HCT116 (cell line): ENCODE measurements around the gene PTGDS. TPM values are rescaled to one million over a fixed set of nuclear protein-coding genes. Genes with fewer than 3 reads are reported as not detected.

Experiments used
- ATAC-seq: fragments of 200-7000 bp; cut with Tn5 transposase; 2 replicates; pipeline ENCODE4 v1.9.1; 2020; ENCODE audit warnings: mild to moderate bottlenecking, moderate library complexity
- BruUV-seq: library from RNA; stranded (reverse); fragments of 400-500 nt; replicated peaks from 2 replicates; lab custom pipeline; 2021; lab: Mats Ljungman, UMichigan
- CTCF ChIA-PET: fragments of 300-600 bp; sonication (Branson Sonifier 250); formaldehyde crosslinking; loops from one replicate; lab custom pipeline; 2021; ENCODE audit warnings: antibody characterized with exemption; lab: Charles Lee
- POLR2A ChIA-PET: fragments of 300-600, 350-600 bp; sonication (Branson Sonifier 250); formaldehyde crosslinking; loops from one replicate; lab custom pipeline; 2021; ENCODE audit warnings: antibody characterized with exemption; lab: Charles Lee
- RAD21 ChIA-PET, 2 experiments: fragments of 300-600 bp; sonication (Branson Sonifier 250); formaldehyde crosslinking; loops; one replicate each; lab custom pipeline; 2023; ENCODE audit warnings: low total read pairs in 2 of 2; ENCODE audit not compliant: uncharacterized antibody in 2 of 2, unreplicated experiment in 2 of 2, low non-redundant PET in 1 of 2; lab: Charles Lee
- DNase-seq: peaks from one replicate; pipeline ENCODE4 v3.0.0-alpha.2; 2010; ENCODE audit warnings: low read depth, low spot score
- H2AFZ ChIP-seq: fragments of 200-600 bp; shearing (Covaris generic), sonication (generic); 2 replicates; pipeline ENCODE4 v1.6.1; 2017; ENCODE audit warnings: low read depth, mixed run types, mixed read lengths, antibody characterized with exemption, low read length; ENCODE audit not compliant: poor library complexity, severe bottlenecking
- H3K27ac ChIP-seq: 2 replicates; pipeline ENCODE4 v1.5.1; 2012; ENCODE audit warnings: low read depth, low read length
- H3K27me3 ChIP-seq: fragments of 200-600 bp; sonication (generic); 2 replicates; pipeline ENCODE4 v1.6.1; 2016; ENCODE audit warnings: mixed run types, low read length, mixed read lengths; ENCODE audit not compliant: insufficient read depth
- H3K36me3 ChIP-seq, 2 experiments: fragments of 200-500 bp in 1 of 2; fragments of 200-600 bp in 1 of 2; sonication (Bioruptor generic) in 1 of 2; sonication (generic) in 1 of 2; 2 replicates each; pipeline versions ENCODE4 v1.5.1 to v1.6.1; 2014 to 2016; ENCODE audit warnings: low read length in 2 of 2, inconsistent platforms in 1 of 2, mixed read lengths in 1 of 2, mixed run types in 1 of 2; ENCODE audit not compliant: insufficient read depth in 2 of 2, control insufficient read depth in 1 of 2
- H3K4me1 ChIP-seq, 2 experiments: fragments of 200-600 bp in 1 of 2; sonication (generic) in 1 of 2; 2 replicates each; pipeline versions ENCODE4 v1.5.1 to v1.6.1; 2012 to 2017; ENCODE audit warnings: low read length in 2 of 2, inconsistent platforms in 1 of 2, mild to moderate bottlenecking in 1 of 2, mixed read lengths in 1 of 2, mixed run types in 1 of 2, moderate library complexity in 1 of 2; ENCODE audit not compliant: insufficient read depth in 2 of 2, control insufficient read depth in 1 of 2
- H3K4me2 ChIP-seq: fragments of 200-600 bp; sonication (generic); 2 replicates; pipeline ENCODE4 v1.6.1; 2017; ENCODE audit warnings: mixed run types, low read length, mixed read lengths
- H3K4me3 ChIP-seq, 2 experiments: fragments of 200-600 bp in 1 of 2; sonication (generic) in 1 of 2; replicated peaks in 1 of 2; 2 replicates each; pipeline ENCODE4 v1.5.1; 2011 to 2016; ENCODE audit warnings: low read length in 2 of 2, control low read depth in 1 of 2, low read depth in 1 of 2, mild to moderate bottlenecking in 1 of 2, mixed read lengths in 1 of 2, mixed run types in 1 of 2
- H3K79me2 ChIP-seq: fragments of 200-600 bp; sonication (generic); 2 replicates; pipeline ENCODE4 v1.6.1; 2017; ENCODE audit warnings: mild to moderate bottlenecking, mixed run types, low read length, moderate library complexity, mixed read lengths; ENCODE audit not compliant: insufficient read depth
- H3K9ac ChIP-seq: fragments of 200-600 bp; sonication (generic); 2 replicates; pipeline ENCODE4 v1.6.1; 2016; ENCODE audit warnings: low read length, mixed read lengths
- H3K9me2 ChIP-seq: fragments of 200-600 bp; sonication (generic), shearing (Covaris generic); 2 replicates; pipeline ENCODE4 v1.6.1; 2017; ENCODE audit warnings: mixed run types, mild to moderate bottlenecking, moderate library complexity; ENCODE audit not compliant: insufficient read depth
- H3K9me3 ChIP-seq, 2 experiments: fragments of 200-500 bp in 1 of 2; fragments of 200-600 bp in 1 of 2; sonication (Bioruptor generic) in 1 of 2; sonication (generic) in 1 of 2; 2 replicates each; pipeline ENCODE4 v1.6.1; 2014 to 2017; ENCODE audit warnings: low read length in 2 of 2, mixed read lengths in 2 of 2, inconsistent platforms in 1 of 2, low read depth in 1 of 2, mild to moderate bottlenecking in 1 of 2, mixed run types in 1 of 2, moderate library complexity in 1 of 2; ENCODE audit not compliant: control insufficient read depth in 1 of 2, insufficient read depth in 1 of 2
- H4K20me1 ChIP-seq: fragments of 200-600 bp; sonication (generic), shearing (Covaris generic); 2 replicates; pipeline ENCODE4 v1.6.1; 2017; ENCODE audit warnings: mixed run types, mild to moderate bottlenecking, moderate library complexity; ENCODE audit not compliant: insufficient read depth
- CBX3 ChIP-seq: IDR thresholded peaks from 2 replicates; pipeline ENCODE4 v1.6.1; 2012; ENCODE audit warnings: low read depth
- CTCF ChIP-seq, 3 experiments: fragments of 200-600 bp in 1 of 3; sonication (generic) in 1 of 3; IDR thresholded peaks in 2 of 3; conservative IDR thresholded peaks in 1 of 3; 2 replicates each; pipeline ENCODE4 v1.5.1; 2012 to 2017; ENCODE audit warnings: low read depth in 2 of 3, low read length in 2 of 3, antibody characterized with exemption in 1 of 3, borderline replicate concordance in 1 of 3, control low read depth in 1 of 3, mild to moderate bottlenecking in 1 of 3, mixed read lengths in 1 of 3, mixed run types in 1 of 3, moderate library complexity in 1 of 3; ENCODE audit not compliant: insufficient read depth in 1 of 3
- EGR1 ChIP-seq: IDR thresholded peaks from 2 replicates; pipeline ENCODE4 v1.6.1; 2012; ENCODE audit warnings: low read depth
- EZH2 ChIP-seq: fragments of 200-600 bp; sonication (generic); IDR thresholded peaks from 2 replicates; pipeline ENCODE4 v1.6.1; 2017; ENCODE audit warnings: antibody characterized with exemption, mixed run types
- JUND ChIP-seq: IDR thresholded peaks from 2 replicates; pipeline ENCODE4 v1.6.1; 2012
- ZNF274 ChIP-seq: fragments of 200-500 bp; sonication (Bioruptor generic); IDR thresholded peaks from 2 replicates; pipeline ENCODE4 v1.6.1; 2014; ENCODE audit warnings: mild to moderate bottlenecking, low read depth, low read length, inconsistent platforms
- intact Hi-C: fragments of 100-400 bp; cut with micrococcal nuclease; formaldehyde crosslinking; loops from 2 replicates; pipeline ENCODE4 v1.10.0; 2022
- total RNA-seq: library from RNA; stranded (reverse); gene quantifications from one replicate; pipeline ENCODE4 v1.2.1, GENCODE V29; 2021; ENCODE audit not compliant: unreplicated experiment
- TF ChIP-seq, protein P1 (sequence below): IDR thresholded peaks from 2 replicates; pipeline ENCODE4 v1.6.1; 2011; ENCODE audit warnings: mild to moderate bottlenecking, low read length, moderate library complexity; ENCODE audit not compliant: insufficient replicate concordance; ENCODE audit errors: extremely low read depth
- TF ChIP-seq, protein P2 (sequence below): IDR thresholded peaks from 2 replicates; pipeline ENCODE4 v1.6.1; 2012
- TF ChIP-seq, protein P3 (sequence below): IDR thresholded peaks from 2 replicates; pipeline ENCODE4 v1.6.1; 2012

The PTGDS gene
- total RNA-seq, 1 experiment from 2014 or later = 3.1 TPM

- Histone ChIP-seq H3K79me2 (no peaks in the 10 kb centered on the region), H3K9ac (no peak overlapping the region), H3K9me3 (no peaks in the 10 kb centered on the region), H3K4me3 (no peak overlapping the region), H3K4me2 (no peak overlapping the region), H3K36me3 (no peaks in the 10 kb centered on the region), H3K9me2 (no peaks in the 10 kb centered on the region), H4K20me1 (no peaks in the 10 kb centered on the region), H3K27ac (no peak overlapping the region), H3K27me3 (no peaks in the 10 kb centered on the region), H2AFZ (no peak overlapping the region), H3K4me1 (peaks cover 11 to 22% of the 10 kb centered on the region in 2 experiments)
- CTCF ChIA-PET = interaction anchor here (0.6 kb wide), 1 partner anchor 14 kb away, joined by 3 read pairs; no protein-coding TSS in a partner anchor
- intact Hi-C loops = no loop called here
- POLR2A ChIA-PET = no interaction called here
- no peak for TF ChIP-seq CTCF (IDR thresholded peaks at IDR 0.05 in 2 of 3, conservative IDR thresholded peaks at IDR 0.05 in 1 of 3; ENCODE audit: borderline replicate concordance in 1 of 3, insufficient read depth in 1 of 3, low read depth in 2 of 3, low read length in 2 of 3)
- TF ChIP-seq EZH2 = no peak
- TF ChIP-seq ZNF274 = no peak
- no peak for TF ChIP-seq EGR1
- no peak for TF ChIP-seq CBX3
- TF ChIP-seq JUND = no peak
- TF ChIP-seq, protein P1, sequence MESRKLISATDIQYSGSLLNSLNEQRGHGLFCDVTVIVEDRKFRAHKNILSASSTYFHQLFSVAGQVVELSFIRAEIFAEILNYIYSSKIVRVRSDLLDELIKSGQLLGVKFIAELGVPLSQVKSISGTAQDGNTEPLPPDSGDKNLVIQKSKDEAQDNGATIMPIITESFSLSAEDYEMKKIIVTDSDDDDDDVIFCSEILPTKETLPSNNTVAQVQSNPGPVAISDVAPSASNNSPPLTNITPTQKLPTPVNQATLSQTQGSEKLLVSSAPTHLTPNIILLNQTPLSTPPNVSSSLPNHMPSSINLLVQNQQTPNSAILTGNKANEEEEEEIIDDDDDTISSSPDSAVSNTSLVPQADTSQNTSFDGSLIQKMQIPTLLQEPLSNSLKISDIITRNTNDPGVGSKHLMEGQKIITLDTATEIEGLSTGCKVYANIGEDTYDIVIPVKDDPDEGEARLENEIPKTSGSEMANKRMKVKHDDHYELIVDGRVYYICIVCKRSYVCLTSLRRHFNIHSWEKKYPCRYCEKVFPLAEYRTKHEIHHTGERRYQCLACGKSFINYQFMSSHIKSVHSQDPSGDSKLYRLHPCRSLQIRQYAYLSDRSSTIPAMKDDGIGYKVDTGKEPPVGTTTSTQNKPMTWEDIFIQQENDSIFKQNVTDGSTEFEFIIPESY = no peak
- TF ChIP-seq, protein P2, sequence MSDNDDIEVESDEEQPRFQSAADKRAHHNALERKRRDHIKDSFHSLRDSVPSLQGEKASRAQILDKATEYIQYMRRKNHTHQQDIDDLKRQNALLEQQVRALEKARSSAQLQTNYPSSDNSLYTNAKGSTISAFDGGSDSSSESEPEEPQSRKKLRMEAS = no peak
- TF ChIP-seq, protein P3, sequence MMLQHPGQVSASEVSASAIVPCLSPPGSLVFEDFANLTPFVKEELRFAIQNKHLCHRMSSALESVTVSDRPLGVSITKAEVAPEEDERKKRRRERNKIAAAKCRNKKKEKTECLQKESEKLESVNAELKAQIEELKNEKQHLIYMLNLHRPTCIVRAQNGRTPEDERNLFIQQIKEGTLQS = no peak
- ATAC-seq (no peak), DNase-seq (no peak)
- no TSS peak for BruUV-seq
- RAD21 ChIA-PET = no interaction called here
Measured at GRCh38 chr9:136960212-136960937, 16.9 kb upstream of the PTGDS start.
